GM13977 (cell line): ENCODE results near the gene FEM1B.

Experiments used
- DNase-seq: peaks from one replicate; pipeline ENCODE4 v3.0.0; 2012; ENCODE audit warnings: low spot score
- CTCF ChIP-seq: IDR thresholded peaks from 2 replicates; pipeline ENCODE4 v1.5.1; 2012; ENCODE audit warnings: mild to moderate bottlenecking, control low read depth; ENCODE audit not compliant: insufficient read depth; ENCODE audit errors: extremely low read depth, missing control alignments
- in situ Hi-C: fragments of 300-500 bp; cut with MboI; formaldehyde crosslinking; loops from one replicate; pipeline ENCODE4 v1.12.0; 2022; ENCODE audit warnings: low sequenced_read_pairs, low pct_unique_long_range_greater_than_20kb, mixed read lengths, inconsistent platforms; ENCODE audit not compliant: unreplicated experiment

Gene FEM1B

GRCh38 chr15:68340726-68341671, 63.5 kb downstream of the FEM1B start:
- in situ Hi-C loops: no loop called here
- no peak for TF ChIP-seq CTCF
- no peak for DNase-seq

- TF ChIP-seq CTCF: no peak
- in situ Hi-C loops: no loop called here
- no peak for DNase-seq
Observed at GRCh38 chr15:68341760-68342725, 64.5 kb downstream of the FEM1B start.

- in situ Hi-C loops: no loop called here
- no peak for TF ChIP-seq CTCF
- DNase-seq: no peak
Observed at GRCh38 chr15:68343579-68344225, 66.2 kb downstream of the FEM1B start.

- in situ Hi-C loops: no loop called here
- DNase-seq: no peak
- no peak for TF ChIP-seq CTCF
Observed at GRCh38 chr15:68344600-68344999, 67.1 kb downstream of the FEM1B start.
